GM12878 (cell line): ENCODE data around the gene TYROBP. TPM values are rescaled to one million over a fixed set of nuclear protein-coding genes. Genes with fewer than 3 reads are reported as not detected.

Source experiments
- ATAC-seq: fragments of 200-7000 bp; cut with Tn5 transposase; 3 replicates; pipeline ENCODE4 v1.9.1; 2020; ENCODE audit warnings: mild to moderate bottlenecking, moderate library complexity
- BruUV-seq: library from RNA; stranded (reverse); fragments of 400-500 nt; replicated peaks from 2 replicates; lab custom pipeline; 2021; lab: Mats Ljungman, UMichigan
- CTCF ChIA-PET: fragments of 300-600 bp; sonication (Branson Sonifier 250); formaldehyde crosslinking; extraction: SDS; loops from one replicate; lab custom pipeline; 2021; ENCODE audit warnings: inconsistent platforms; lab: Yijun Ruan, JAX
- POLR2A ChIA-PET: fragments of 350-600 bp; formaldehyde crosslinking; extraction: SDS; loops from one replicate; lab custom pipeline; 2021; ENCODE audit warnings: inconsistent platforms; lab: Charles Lee
- RAD21 ChIA-PET: fragments of 300-600 bp; sonication (Branson Sonifier 250); formaldehyde crosslinking; loops from one replicate; lab custom pipeline; 2023; ENCODE audit warnings: antibody characterized with exemption; ENCODE audit not compliant: unreplicated experiment; lab: Charles Lee
- SMC1A ChIA-PET: fragments of 300-600 bp; sonication (Branson Sonifier 250); formaldehyde crosslinking; loops from one replicate; lab custom pipeline; 2023; ENCODE audit not compliant: unreplicated experiment, uncharacterized antibody; lab: Charles Lee
- DNase-seq: peaks from one replicate; pipeline ENCODE4 v3.0.0-alpha.2; 2011; ENCODE audit warnings: low read depth, low spot score
- FAIRE-seq: peaks from 3 replicates; lab custom pipeline; 2011; peaks lifted over from hg19 to GRCh38; lab: Jason Lieb, UNC
- H2AFZ ChIP-seq: 2 replicates; pipeline ENCODE4 v1.6.0; 2011; ENCODE audit warnings: low read depth, low read length, control low read depth; ENCODE audit not compliant: control insufficient read depth
- H3K27ac ChIP-seq: 2 replicates; pipeline ENCODE4 v1.5.1; 2011; ENCODE audit warnings: control low read depth; ENCODE audit not compliant: control insufficient read depth, insufficient read depth
- H3K27me3 ChIP-seq, 2 experiments: replicated peaks in 1 of 2; 2 replicates each; pipeline versions ENCODE4 v1.6.0 to v1.6.1; 2011; ENCODE audit warnings: low read length in 1 of 2; ENCODE audit not compliant: control insufficient read depth in 2 of 2, insufficient read depth in 2 of 2
- H3K36me3 ChIP-seq, 2 experiments: 2 replicates each; pipeline ENCODE4 v1.5.1; 2011; ENCODE audit warnings: low read length in 1 of 2; ENCODE audit not compliant: control insufficient read depth in 2 of 2, insufficient read depth in 2 of 2
- H3K4me1 ChIP-seq: 2 replicates; pipeline ENCODE4 v1.6.1; 2011; ENCODE audit warnings: mild to moderate bottlenecking, low read length, moderate library complexity, mixed read lengths; ENCODE audit not compliant: control insufficient read depth, insufficient read depth
- H3K4me2 ChIP-seq: 2 replicates; pipeline ENCODE4 v1.6.0; 2011; ENCODE audit warnings: control low read depth; ENCODE audit not compliant: control insufficient read depth, insufficient read depth
- H3K4me3 ChIP-seq: fragments of 200-600 bp; sonication (generic); 2 replicates; pipeline ENCODE4 v1.5.1; 2016
- H3K79me2 ChIP-seq: 2 replicates; pipeline ENCODE4 v1.6.0; 2011; ENCODE audit warnings: low read length; ENCODE audit not compliant: control insufficient read depth, insufficient read depth
- H3K9ac ChIP-seq: 2 replicates; pipeline ENCODE4 v1.8.0; 2011; ENCODE audit warnings: low read length, control low read depth, mixed read lengths; ENCODE audit not compliant: control insufficient read depth, insufficient read depth
- H3K9me3 ChIP-seq: replicated peaks from 3 replicates; pipeline ENCODE4 v1.5.1; 2011; ENCODE audit warnings: mild to moderate bottlenecking, low read length; ENCODE audit not compliant: control insufficient read depth, insufficient read depth
- H4K20me1 ChIP-seq: 2 replicates; pipeline ENCODE4 v1.6.0; 2011; ENCODE audit not compliant: control insufficient read depth, insufficient read depth
- ATF3 ChIP-seq: IDR thresholded peaks from 2 replicates; pipeline ENCODE4 v1.6.1; 2011; ENCODE audit warnings: low read depth, mild to moderate bottlenecking, low read length, moderate library complexity, borderline replicate concordance; ENCODE audit errors: extremely low read depth
- BCL3 ChIP-seq: IDR thresholded peaks from 2 replicates; pipeline ENCODE4 v1.6.1; 2011; ENCODE audit warnings: borderline replicate concordance, low read depth, mild to moderate bottlenecking, moderate library complexity, low read length; ENCODE audit not compliant: insufficient read depth, poor library complexity, severe bottlenecking
- BMI1 ChIP-seq: fragments of 450-650 bp; IDR thresholded peaks from 2 replicates; pipeline ENCODE4 v1.6.1; 2016; ENCODE audit warnings: mild to moderate bottlenecking, moderate library complexity, borderline replicate concordance
- ELK1 ChIP-seq: IDR thresholded peaks from 2 replicates; pipeline ENCODE4 v1.6.1; 2012; ENCODE audit warnings: low read depth, low read length, improper control_type of control experiment
- HDAC2 ChIP-seq: fragments of 200-600 bp; sonication (generic); IDR thresholded peaks from 2 replicates; pipeline ENCODE4 v1.6.1; 2017
- MEF2B ChIP-seq: fragments of 450-650 bp; IDR thresholded peaks from 2 replicates; pipeline ENCODE4 v1.6.1; 2018; ENCODE audit warnings: mild to moderate bottlenecking, moderate library complexity; ENCODE audit not compliant: partially characterized antibody, poor library complexity, severe bottlenecking
- MLLT1 ChIP-seq: fragments of 450-650 bp; IDR thresholded peaks from 2 replicates; pipeline ENCODE4 v1.6.1; 2016; ENCODE audit warnings: mild to moderate bottlenecking
- MXI1 ChIP-seq: fragments of 150-350 bp; IDR thresholded peaks from 2 replicates; pipeline ENCODE4 v1.6.1; 2011; ENCODE audit warnings: low read depth, mild to moderate bottlenecking, inconsistent platforms, low read length, improper control_type of control experiment
- NFIC ChIP-seq: IDR thresholded peaks from 2 replicates; pipeline ENCODE4 v1.6.1; 2012; ENCODE audit warnings: low read depth, mild to moderate bottlenecking, inconsistent platforms, low read length, moderate library complexity
- SIN3A ChIP-seq: IDR thresholded peaks from 2 replicates; pipeline ENCODE4 v1.6.1; 2012; ENCODE audit warnings: low read depth, low read length, improper control_type of control experiment
- SP1 ChIP-seq: IDR thresholded peaks from one replicate; pipeline ENCODE4 v1.6.1; 2011; ENCODE audit warnings: low read depth, low read length
- STAT1 ChIP-seq: fragments of 450-650 bp; conservative IDR thresholded peaks from 2 replicates; pipeline ENCODE4 v1.6.1; 2014; ENCODE audit warnings: antibody characterized with exemption, mild to moderate bottlenecking
- TCF3 ChIP-seq: IDR thresholded peaks from 2 replicates; pipeline ENCODE4 v1.6.1; 2012; ENCODE audit warnings: low read depth, mild to moderate bottlenecking, low read length, borderline replicate concordance; ENCODE audit not compliant: insufficient read depth
- TCF7 ChIP-seq: IDR thresholded peaks from 2 replicates; pipeline ENCODE4 v1.6.1; 2014; ENCODE audit warnings: antibody characterized with exemption, borderline replicate concordance
- USF2 ChIP-seq: IDR thresholded peaks from 2 replicates; pipeline ENCODE4 v1.6.1; 2011; ENCODE audit warnings: low read depth, low read length, improper control_type of control experiment, borderline replicate concordance
- WRNIP1 ChIP-seq: IDR thresholded peaks from 2 replicates; pipeline ENCODE4 v1.6.1; 2011; ENCODE audit warnings: low read depth, low read length, improper control_type of control experiment, borderline replicate concordance
- YBX1 ChIP-seq: fragments of 450-650 bp; IDR thresholded peaks from 2 replicates; pipeline ENCODE4 v1.6.1; 2016; ENCODE audit warnings: antibody characterized with exemption
- WGBS: methylation state at CpG from one replicate; pipeline ENCODE4 v1.1.6; 2016; ENCODE audit warnings: low lambda C conversion rate; ENCODE audit not compliant: insufficient replicate concordance, insufficient coverage; ENCODE audit errors: missing lambda C conversion rate; 5-methylcytosine and 5-hydroxymethylcytosine counted together
- in situ Hi-C: fragments of 300-500 bp; cut with MboI; formaldehyde crosslinking; loops from 9 replicates; pipeline ENCODE4 v1.14.3; 2018; ENCODE audit warnings: mixed read lengths
- intact Hi-C: fragments of 100-400 bp; cut with micrococcal nuclease; formaldehyde crosslinking; loops from one replicate; pipeline ENCODE4 v1.14.2; 2022; ENCODE audit not compliant: unreplicated experiment
- polyA plus RNA-seq, 11 experiments: library from polyadenylated mRNA; depleted of rRNA in 4 of 11; unstranded in 6 of 11; stranded (reverse) in 5 of 11; fragments of >200 nt; fragmentation: Nextera tagmentation in 4 of 11; fragmentation: Illumina TruSeq in 1 of 11; extraction: Ambion mirVana in 4 of 11; extraction: Trizol in 1 of 11; gene quantifications; 1 replicate in 1 of 11; 2 replicates in 10 of 11; pipeline versions ENCODE4 v1.2.1 to v1.2.3, GENCODE V29; 2011 to 2016; ENCODE audit warnings: inconsistent platforms in 2 of 11, missing spikeins in 2 of 11, low read depth in 1 of 11
- total RNA-seq, 4 experiments: library from RNA; depleted of rRNA in 3 of 4; stranded (reverse); fragments of >200 nt in 3 of 4; fragmentation: Illumina TruSeq in 1 of 4; extraction: Trizol in 1 of 4; gene quantifications; 2 replicates each; pipeline versions ENCODE4 v1.2.1 to v1.2.3, GENCODE V29; 2013 to 2021

TYROBP gene
- total and polyA plus RNA-seq, 10 of the 15 experiments (the other 5 are each of a cell fraction or from before 2014, with no cell fraction given) = 0.33 to 2.4 (median 0.58) TPM; not detected in 2

GRCh38 chr19:35942235-35942634 is 34.1 kb upstream of the TYROBP start (continued):
- TF ChIP-seq TCF3 (no peak), SP1 (no peak), HDAC2 (no peak), TCF7 (no peak), BMI1 (no peak)

DNA sequence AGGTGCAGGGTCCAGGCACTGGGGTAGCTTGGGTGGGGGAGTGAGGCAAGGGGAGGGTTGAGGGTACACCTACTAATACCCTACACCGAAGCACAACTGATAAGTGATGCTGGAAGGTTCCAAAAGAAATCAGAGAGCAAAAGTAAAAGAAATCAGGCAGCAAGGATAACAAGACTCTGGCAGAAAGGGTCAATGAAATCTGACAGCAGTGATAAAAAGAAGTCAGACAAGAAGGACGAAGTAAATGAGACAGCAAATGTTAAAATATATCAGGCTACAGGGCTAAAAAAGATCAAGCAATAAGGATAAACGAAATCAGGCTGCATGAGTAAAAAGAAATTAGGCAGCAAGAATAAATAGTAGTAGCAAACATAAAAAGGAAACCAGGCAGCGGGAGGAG is 32.7 kb upstream of the TYROBP start:
- CTCF ChIA-PET = no interaction called here
- ATAC-seq (no peak), DNase-seq (no peak), FAIRE-seq (no peak)
- no peak overlapping the region for H3K9ac ChIP-seq
- intact Hi-C loops = no loop called here
- SMC1A ChIA-PET = no interaction called here
- no peaks in the 10 kb centered on the region for H3K9me3 ChIP-seq
- H3K4me2 ChIP-seq = no peak overlapping the region
- H3K79me2 ChIP-seq = no peaks in the 10 kb centered on the region
- no peaks in the 10 kb centered on the region for H4K20me1 ChIP-seq
- no peak overlapping the region for H2AFZ ChIP-seq
- no peaks in the 10 kb centered on the region; a peak in 1 of 4 replicates for H3K27me3 ChIP-seq
- H3K4me1 ChIP-seq = no peaks in the 10 kb centered on the region
- H3K36me3 ChIP-seq = no peaks in the 10 kb centered on the region
- WGBS = 0% methylated on average over 4 of the region's 4 CpGs
- no peak overlapping the region for H3K4me3 ChIP-seq
- in situ Hi-C loops = no loop called here
- RAD21 ChIA-PET = no interaction called here
- no peak overlapping the region for H3K27ac ChIP-seq
- POLR2A ChIA-PET = no interaction called here
- no TSS peak for BruUV-seq
- TF ChIP-seq NFIC = no peak
- no peak for TF ChIP-seq SIN3A
- no peak for TF ChIP-seq MLLT1
- no peak for TF ChIP-seq MXI1
- TF ChIP-seq YBX1 = no peak
- TF ChIP-seq MEF2B = no peak
- no peak for TF ChIP-seq BCL3
- TF ChIP-seq WRNIP1 = no peak
- no peak for TF ChIP-seq ELK1
- no peak for TF ChIP-seq USF2
- no peak for TF ChIP-seq ATF3
- TF ChIP-seq STAT1 = no peak
